HUDEP-2 (cell line): ENCODE data around the gene STAC.
A peak's percentile ranks its signal among the peaks of the same experiment; 100 is the strongest.

Experiments
- DNase-seq, 76 experiments: peaks; one replicate each; lab custom pipeline; 2025; ENCODE audit not compliant: unreplicated experiment in 76 of 76; lab: John Stamatoyannopoulos, UW

Gene STAC

DNA sequence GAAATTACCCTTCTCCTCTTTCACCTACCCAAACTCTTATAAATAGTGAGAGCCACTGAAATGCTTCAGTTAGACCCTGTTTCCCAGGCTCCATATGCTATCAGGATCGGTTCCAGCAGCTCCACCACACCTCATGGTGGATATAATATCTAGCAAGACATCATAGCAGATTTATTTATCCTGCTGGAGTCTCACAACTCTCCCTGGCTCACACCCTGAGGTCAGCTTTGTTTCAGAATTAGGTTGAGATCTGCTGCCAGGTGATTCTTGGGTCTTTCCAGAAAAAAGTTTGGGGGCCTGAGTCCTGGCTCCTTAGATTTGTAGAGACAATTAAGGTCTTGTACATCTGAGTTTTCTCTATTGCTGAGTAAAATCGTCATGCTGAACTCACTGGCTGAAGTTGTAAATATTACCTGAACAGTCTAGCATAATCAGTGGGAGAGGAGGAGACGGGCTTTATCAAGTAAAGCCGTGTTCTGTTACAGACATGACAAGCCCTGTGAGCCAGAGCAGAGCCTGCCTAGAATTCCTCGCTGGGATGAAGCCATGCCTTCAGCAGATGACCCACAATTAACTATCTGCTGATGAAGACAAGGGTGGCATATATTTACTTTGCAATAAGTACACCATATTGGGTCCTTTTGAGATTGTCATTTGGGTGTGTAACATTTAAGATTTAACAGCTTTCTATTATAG, 131.6 kb downstream of the STAC start:
- no peak for DNase-seq

DNA sequence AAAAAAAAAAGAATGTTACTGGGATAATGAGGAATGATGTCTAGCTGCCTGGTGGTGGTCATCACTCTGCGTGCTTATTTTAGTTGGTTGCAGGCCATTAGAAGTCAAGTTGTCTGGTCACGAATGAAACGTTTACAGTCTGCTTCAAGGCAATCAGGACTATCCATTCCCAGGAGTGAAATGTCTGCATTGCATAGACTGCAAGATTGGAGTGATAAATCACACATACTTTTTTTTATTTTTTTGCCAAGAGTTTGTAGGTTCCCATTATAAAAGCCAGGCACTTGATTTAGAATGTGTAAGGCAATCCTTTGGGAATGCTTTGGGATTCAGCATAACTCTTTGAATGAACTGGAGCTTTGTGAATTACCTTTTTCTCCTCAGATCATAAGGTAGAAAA, 132.3 kb downstream of the STAC start:
- no peak for DNase-seq

DNA sequence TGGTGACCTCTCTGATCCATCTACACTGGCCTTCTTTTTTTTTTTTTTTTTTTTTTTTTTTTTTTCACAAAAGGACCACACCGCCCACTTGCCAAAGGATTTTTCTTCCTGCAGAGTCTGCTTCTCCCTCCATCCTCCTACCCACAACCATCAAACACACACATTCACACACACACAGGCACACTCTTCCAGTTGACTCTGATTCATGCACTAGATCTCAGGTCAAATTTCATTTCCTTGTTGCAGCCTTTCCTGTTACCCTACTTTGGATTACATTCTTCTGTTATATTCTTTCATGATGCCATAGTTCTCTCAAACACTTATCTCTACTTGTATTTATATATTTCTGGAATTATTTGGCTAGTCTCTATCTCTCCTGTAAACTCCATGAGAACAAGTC, 133.9 kb downstream of the STAC start:
- no peak for DNase-seq

DNA sequence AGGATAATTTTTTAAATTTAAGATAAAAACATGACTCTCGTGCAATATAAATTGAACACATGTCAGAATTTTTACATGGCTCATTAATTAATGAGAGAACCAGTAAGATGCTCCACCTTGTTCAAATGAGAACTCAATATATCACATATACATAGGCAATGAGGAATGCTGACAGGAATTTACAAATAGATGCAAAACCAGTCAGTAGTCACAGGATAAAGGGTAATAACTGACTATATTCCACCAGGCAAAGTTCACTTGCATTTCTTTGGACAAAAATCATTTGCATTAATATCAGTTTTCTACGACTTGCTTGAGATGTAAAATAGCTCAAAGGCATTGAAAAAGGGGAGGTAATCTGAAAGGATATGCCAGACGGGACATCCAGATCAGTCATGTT, 139.4 kb downstream of the STAC start:
- no peak for DNase-seq

DNA sequence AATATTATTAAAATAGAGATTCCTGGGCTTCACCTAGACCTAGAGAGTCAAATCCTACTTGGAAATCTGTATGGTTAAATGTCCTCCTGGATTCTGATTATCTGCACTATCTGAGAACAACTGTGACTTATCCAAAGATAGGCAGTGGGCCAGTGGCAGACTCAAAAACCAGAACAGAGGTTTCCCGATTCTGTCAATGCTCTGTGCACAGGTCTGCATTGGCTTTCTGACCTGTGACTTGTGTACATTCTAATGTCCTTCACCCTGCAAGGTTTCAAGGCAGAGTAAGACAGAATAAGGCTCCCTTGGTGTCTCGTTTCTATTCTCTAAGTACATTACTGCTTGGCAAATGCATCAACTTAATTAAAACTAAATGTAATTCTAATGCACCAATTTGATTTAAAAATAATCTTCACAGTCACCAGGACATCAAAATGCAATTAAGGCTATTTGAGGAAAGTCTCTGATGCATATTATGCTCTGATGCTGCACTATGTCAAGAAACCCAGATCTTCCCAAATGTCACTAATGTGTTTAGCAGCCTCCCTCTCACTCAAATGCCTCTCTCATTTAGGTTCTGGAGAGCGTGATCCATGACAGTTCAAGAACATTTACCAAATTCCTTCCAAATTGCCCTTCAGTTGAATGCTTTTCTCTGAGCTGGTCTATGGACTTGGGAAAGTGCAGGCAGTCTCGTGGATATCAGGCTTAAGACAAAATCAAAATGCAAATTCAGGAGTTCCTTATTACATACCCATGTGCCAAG, 140.1 kb downstream of the STAC start:
- DNase-seq = no peak

DNA sequence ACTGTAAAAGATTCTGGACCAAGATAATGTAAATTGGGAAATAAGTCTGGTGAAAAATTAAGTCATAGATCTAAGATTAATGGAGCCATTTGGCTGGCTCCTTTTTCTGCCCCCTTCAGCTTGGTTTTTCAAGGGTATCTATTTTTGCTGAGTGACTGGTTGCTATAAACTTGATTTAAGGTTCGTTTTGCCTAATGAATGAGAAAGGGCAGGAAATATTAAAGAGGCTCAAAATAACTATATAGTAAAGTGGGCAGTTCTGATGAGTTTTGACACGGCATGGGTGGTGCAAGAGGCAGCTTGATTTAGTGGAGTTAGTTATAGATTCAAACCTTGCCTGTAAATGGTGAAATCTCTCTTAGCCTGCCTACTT, 140.7 kb downstream of the STAC start:
- no peak for DNase-seq

DNA sequence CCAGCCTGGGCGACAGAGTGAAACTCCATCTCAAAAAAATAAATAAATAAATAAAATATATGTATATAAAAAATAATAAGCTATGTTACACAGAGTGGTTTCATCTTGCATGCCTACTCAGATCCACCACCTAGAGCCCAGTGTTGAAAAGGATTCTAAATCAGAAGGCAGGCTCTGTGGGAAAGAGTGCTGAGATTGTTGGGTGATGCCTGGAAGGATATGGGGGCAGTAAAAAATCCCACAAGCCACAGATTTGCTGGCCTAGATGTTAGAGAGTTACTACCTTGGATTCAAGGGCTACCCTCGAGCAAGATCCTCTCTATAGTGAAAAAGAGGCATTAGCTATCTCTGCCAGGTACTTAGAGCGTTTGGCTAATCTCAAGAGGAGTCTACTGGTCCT, 144.3 kb downstream of the STAC start:
- DNase-seq = no peak

DNA sequence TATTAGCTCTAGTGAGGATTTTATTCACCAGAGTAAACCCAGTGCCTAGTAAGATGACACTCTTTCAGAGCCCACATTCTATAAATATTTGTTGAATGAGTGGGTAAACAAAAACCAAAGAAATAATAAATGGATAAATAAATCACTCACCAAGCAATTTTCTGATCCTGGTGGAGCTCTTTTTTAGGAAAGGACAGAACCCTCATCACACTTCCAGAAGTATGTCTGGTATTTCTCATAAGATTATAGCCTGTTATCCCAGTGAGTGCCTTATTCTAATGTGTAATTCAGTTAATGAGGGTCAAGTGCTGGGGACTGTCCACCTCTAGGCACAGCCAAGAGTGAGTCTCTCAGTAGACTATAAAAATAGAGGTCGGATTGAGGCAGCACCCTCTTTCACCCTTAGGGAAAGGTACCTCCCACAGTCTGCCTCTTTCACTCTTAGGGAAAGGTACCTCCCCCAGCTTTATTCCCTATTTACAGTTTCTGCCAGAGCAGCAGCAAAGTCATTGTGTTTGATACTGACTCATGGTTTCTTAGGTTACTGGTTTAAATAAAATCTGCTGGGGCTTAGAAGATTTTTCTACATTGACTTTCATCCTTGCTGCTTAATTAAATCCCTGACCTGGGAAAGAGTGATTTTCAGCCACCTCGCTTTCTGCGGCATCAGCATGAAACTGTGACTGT, 145.0 kb downstream of the STAC start:
- no peak for DNase-seq

DNA sequence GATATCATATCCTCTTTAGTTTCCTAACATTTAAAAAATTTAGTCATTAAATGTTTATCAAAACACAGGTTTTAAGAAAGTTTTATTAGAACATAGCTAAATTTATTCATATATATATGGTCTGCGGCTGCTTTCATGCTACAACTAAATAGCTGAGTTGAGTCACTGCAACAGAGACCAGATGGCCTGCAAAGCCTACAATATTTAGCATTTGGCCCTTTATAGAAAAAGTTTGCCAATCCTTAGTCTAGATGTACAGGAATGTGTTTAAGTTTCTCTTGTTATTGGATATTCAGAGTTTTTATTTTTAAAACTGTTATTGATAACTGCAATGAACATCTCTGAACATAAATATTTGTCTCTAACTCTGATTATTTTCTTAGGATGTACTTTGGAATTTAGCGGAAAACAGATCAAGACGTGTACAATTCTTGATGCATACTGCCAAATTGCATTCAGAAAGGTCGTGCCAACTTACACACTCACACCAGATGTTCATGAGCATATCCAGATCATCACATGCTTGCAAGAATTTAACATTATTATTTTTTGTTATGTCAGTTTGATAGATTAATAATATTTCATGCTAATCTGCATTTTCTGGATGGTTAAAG, 157.9 kb downstream of the STAC start:
- no peak for DNase-seq

DNA sequence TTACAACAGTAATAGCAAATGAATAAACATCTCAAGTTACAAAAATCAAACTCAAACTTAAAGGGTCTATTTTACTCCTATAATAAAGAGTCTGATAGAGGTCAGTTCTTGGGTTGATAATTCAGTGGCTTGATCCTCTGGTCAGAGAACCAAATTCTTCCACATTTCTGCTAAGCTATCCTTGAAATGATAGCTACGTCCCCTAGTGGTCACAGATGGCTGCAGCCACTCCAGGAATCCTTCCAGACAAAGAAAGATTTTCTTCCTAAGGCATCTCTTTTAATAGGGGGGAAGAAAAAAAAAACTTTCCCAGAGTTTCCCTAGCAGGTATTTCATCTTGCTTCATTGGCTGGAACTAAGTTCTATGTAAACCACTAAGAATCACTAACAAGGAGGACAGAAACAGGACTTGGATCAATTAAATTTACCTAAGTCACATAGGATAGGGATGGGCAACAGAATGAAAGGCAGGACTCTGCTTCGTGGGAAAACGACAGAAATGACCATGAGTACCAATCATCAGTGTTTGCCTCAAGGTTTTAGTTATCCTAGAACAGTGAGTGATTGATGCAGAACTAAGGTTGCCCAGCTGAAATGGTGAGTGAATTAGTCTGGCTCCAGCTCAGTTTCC, 160.7 kb downstream of the STAC start:
- DNase-seq = peak in 4 of 76 experiments; percentile 4 to 21 (median 6)

DNA sequence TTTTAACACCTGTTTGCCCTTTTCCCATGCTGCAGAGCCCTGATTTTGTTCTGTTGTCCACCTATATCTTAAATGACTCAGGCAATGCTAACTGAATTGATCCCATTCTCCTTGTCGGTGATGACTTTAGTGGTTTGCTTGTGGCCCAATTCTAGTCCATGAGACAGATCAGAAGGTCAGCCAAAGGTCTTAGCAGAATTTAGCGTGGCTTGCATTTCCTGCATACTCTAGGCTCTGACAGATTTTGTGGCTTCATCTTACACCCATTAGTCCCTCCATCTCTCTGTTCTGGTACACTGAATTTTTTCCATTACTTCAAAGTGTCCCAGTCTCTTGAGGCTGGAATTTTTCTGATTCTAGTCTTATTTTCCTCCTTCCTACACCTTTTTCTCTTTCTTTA, 161.9 kb downstream of the STAC start:
- no peak for DNase-seq

DNA sequence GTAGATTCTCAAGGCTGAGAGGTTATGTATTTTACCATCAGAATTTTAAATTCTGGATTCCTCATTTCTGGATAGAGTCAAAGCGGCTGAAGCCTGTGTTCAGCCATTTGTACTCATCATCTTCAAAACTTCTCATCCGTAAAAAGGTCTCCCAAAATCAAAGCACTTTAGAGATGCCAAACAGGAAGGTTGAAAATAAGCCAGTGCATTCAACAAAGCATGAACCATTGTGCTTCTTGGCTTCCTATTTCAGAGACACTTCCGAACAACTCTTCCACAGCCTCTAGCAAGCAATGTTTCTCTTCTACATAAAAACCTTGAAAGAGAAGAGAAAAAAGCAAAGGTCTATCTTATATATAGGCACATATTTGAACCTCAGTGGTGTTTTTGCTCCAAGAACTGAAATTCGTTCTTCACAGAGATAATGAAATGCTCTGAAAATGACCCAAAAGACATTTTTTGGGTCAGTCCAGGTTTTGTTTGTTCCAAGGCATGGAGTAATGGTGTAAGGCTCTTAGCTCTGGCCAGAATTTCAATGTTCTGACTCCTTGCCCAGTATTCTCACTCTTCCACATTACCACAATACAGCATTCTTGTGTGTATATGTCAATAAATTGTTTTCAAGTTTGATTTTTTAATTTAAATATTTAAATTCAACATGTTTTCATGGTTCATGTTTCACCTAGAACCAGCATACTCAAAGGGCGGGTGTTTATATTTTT, 163.1 kb downstream of the STAC start:
- DNase-seq = no peak

DNA sequence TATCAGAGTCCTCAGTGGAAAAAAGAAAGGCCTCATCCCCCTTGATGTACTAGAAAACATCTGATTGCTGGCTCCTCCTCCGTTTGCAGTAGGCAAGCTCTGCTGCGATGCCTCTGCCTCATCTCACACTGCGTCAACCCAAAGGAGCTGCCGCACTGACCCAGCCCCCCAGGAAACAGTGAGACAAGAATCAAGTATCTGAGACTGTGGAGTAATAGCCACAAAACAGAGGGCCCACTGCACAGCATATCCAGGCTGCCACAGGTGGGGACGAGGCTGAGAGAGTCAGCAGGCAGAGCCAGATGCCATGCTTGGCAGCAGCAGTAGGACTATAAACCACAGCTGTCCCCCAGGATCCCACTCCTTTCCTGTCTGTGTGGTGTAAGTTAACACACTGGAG, 165.9 kb downstream of the STAC start:
- DNase-seq = no peak

DNA sequence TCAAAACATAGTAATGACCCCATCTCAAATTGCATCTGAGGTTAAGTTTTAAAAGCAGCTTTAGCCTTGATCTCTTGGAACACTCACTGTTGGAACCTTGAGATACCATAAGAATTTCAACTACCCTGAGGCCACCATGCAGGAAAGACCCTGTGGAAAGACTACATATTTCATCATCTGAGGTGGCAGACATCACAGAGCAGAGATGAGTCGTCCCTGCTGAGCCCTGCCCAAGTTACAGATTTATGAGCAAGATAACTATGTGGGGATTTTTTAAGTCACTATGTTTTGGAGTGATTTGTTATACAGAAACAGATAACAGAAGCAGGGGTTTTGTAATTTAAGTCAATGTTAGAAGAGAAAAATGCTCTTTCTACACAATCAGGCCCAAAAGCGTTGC, 168.4 kb downstream of the STAC start:
- no peak for DNase-seq

DNA sequence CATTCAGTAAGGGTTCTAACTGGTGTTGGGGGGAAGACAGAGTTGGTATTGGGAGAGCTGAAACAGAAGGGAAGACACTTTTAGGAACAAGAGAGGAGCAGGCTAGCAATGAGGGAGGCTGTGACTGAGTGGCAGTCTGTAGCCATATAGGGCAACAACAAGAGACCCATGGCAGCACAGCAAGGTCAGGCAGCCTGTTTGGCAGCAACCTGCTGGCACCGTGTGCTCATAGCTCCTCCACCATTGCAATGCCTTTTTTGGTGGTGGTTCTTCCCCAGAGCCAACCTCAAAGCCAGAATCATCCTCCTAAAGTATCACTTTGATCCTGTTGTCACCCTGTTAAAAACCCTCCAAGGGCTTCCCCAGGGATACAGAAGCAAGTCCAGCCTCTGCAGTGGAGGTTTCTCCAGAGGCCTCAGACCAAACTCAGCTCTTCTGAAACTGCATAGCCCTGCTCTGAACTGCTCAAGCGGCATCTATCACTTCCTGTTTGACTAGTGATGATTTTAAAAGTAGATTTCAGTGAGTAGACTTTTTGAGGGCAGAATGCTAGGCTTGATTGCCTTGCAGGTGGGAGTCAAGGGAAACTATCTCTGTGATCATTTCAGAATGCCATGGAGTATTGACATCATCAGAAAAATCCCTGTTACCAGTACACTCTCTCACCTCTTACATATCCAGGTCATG, 176.9 kb downstream of the STAC start:
- no peak for DNase-seq

DNA sequence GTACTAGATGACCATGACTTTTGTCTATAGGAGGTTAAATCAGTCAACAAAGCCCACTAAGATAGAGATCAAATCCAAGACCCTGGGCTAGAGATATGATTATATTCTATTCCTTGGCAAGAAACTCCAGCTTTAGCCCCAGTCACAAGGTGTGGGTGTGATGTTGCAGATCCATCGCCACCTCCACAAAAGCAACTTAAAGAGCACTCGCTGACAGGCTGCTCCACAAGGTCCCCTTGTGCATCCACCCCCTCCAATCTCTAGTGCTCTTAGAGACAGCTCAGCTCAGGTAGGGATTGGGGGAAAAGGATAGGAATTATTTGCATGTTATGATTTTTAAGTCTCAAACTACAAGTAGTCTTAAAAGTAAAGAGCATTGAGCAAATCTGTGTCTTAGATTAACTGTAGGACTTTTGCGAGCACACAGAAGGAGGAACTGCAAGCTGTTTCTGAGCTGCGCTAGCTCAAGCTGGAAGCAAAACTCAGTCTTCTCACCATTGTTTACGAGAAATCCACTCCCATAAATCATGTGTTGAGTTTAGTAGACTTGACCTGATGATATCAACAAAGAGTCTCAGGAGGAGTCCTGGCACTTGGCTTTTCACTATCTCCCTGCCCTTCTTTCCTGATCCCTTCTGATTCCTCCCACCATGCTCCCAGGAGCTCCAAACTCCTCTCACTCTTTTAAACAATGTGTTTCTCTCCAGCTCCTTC, 177.6 kb downstream of the STAC start:
- DNase-seq = no peak

DNA sequence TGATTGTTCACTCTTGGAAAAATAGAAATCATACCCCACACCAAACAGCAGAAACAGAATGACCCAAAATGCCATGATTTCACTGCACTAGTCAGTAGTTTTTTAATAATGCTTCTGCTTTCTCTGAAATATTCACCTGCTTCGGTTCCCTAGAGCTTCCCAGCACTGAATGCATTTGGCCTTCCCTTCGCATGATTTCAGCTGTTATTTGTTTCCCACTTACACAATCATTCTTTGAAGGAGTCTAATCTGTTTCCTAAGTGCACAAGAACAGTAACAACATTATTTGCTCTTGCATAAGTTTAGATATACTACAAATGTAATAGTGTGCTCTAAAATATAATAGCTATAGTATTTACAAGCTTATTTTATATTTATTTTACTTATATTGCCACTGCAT, 178.7 kb downstream of the STAC start:
- DNase-seq = no peak

DNA sequence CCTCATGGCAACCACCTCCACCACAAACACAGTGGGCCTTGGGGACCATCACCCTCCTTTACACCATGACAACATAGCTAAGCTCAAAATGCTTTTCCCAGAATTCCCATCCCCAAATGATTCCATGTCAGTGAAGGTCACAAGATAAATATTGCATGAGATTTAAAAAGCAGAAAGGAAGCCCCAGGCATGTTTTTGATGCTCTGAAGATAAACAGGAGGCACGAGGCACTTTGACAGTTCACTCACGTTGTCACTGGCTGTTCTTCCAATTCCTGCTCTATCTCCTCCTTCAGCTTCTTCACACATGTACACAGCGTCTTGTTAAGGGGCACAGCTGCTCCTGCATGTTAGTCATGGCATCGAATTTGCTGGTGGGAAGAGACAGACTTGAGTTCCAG, 180.4 kb downstream of the STAC start:
- no peak for DNase-seq

DNA sequence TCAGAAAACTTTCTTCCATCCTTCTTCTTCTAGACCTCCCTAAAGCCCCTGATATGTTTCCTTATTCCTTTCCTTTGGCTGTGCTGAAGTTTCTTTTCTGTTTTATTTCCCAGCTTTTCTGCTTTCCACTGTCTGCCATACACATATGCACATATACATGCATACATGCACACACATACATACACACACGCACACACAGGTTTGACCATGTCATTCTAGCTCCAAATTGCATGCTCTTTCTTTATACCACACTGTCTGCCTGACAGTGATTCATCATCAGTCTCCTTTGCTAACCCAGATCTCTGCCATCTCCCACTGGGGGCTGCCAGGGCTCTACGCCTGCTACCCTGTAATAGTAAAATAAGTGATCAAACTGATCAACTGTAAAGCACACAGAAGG, 181.3 kb downstream of the STAC start:
- no peak for DNase-seq
